22Rv1 (cell line): ENCODE data around the gene TNRC6C.

ENCODE experiments used
- CTCF ChIP-seq: fragments of 450-650 bp; IDR thresholded peaks from 2 replicates; pipeline ENCODE4 v1.5.1; 2017; ENCODE audit warnings: mild to moderate bottlenecking
- ZFX ChIP-seq: fragments of 450-650 bp; IDR thresholded peaks from 2 replicates; pipeline ENCODE4 v1.6.1; 2017; ENCODE audit warnings: antibody characterized with exemption, borderline replicate concordance

GRCh38 chr17:78058581-78058980, 100.1 kb downstream of the TNRC6C start:
- TF ChIP-seq CTCF (no peak), ZFX (no peak)
